Mesenchymal stem cell (in vitro differentiated cells and primary cell): ENCODE measurements around the gene MACROD2.

Source experiments
- DNase-seq: peaks from one replicate; pipeline ENCODE4 v3.0.0-alpha.2; 2013
- H2AFZ ChIP-seq: one replicate; pipeline ENCODE4 v1.6.1; 2013; ENCODE audit warnings: low read depth, mild to moderate bottlenecking, control low read depth, inconsistent platforms, low read length, moderate library complexity
- H2AK5ac ChIP-seq: 2 replicates; pipeline ENCODE4 v1.6.1; 2013; ENCODE audit warnings: low read length, moderate library complexity, mild to moderate bottlenecking, inconsistent platforms; ENCODE audit not compliant: severe bottlenecking
- H2BK120ac ChIP-seq: one replicate; pipeline ENCODE4 v1.6.1; 2013; ENCODE audit warnings: low read depth, mild to moderate bottlenecking, inconsistent platforms, low read length, moderate library complexity
- H2BK12ac ChIP-seq, 2 experiments: one replicate each; pipeline ENCODE4 v1.6.1; 2013; ENCODE audit warnings: inconsistent platforms in 2 of 2, low read length in 2 of 2, mild to moderate bottlenecking in 2 of 2, moderate library complexity in 2 of 2, control low read depth in 1 of 2
- H2BK15ac ChIP-seq: one replicate; pipeline ENCODE4 v1.6.1; 2013; ENCODE audit warnings: mild to moderate bottlenecking, low read depth, inconsistent platforms; ENCODE audit not compliant: poor library complexity, severe bottlenecking
- H2BK5ac ChIP-seq: 2 replicates; pipeline ENCODE4 v1.6.1; 2013; ENCODE audit warnings: low read depth, mild to moderate bottlenecking, low read length, control low read depth, inconsistent platforms; ENCODE audit not compliant: poor library complexity, severe bottlenecking
- H3K14ac ChIP-seq, 2 experiments: one replicate each; pipeline ENCODE4 v1.6.1; 2013; ENCODE audit warnings: inconsistent platforms in 2 of 2, low read length in 2 of 2, control low read depth in 1 of 2, mild to moderate bottlenecking in 1 of 2, moderate library complexity in 1 of 2
- H3K18ac ChIP-seq, 2 experiments: one replicate each; pipeline ENCODE4 v1.6.1; 2013; ENCODE audit warnings: inconsistent platforms in 2 of 2, low read length in 2 of 2, control low read depth in 1 of 2, low read depth in 1 of 2, mild to moderate bottlenecking in 1 of 2
- H3K23ac ChIP-seq, 2 experiments: one replicate each; pipeline ENCODE4 v1.6.1; 2013; ENCODE audit warnings: inconsistent platforms in 2 of 2, low read length in 2 of 2, mild to moderate bottlenecking in 2 of 2, moderate library complexity in 2 of 2, control low read depth in 1 of 2
- H3K27ac ChIP-seq: 2 replicates; pipeline ENCODE4 v1.5.1; 2013; ENCODE audit warnings: mild to moderate bottlenecking, moderate library complexity, low read length, control low read depth, inconsistent platforms; ENCODE audit not compliant: poor library complexity, severe bottlenecking
- H3K27me3 ChIP-seq, 2 experiments: 2 replicates each; pipeline versions ENCODE4 v1.6.1 to v1.7.0; 2013; ENCODE audit warnings: low read length in 2 of 2, mild to moderate bottlenecking in 2 of 2, moderate library complexity in 2 of 2, control low read depth in 1 of 2, inconsistent platforms in 1 of 2; ENCODE audit not compliant: control insufficient read depth in 1 of 2, insufficient read depth in 1 of 2
- H3K36me3 ChIP-seq, 2 experiments: 2 replicates each; pipeline versions ENCODE4 v1.6.1 to v1.7.0; 2013; ENCODE audit warnings: low read length in 2 of 2, control low read depth in 1 of 2, inconsistent platforms in 1 of 2, low read depth in 1 of 2, mild to moderate bottlenecking in 1 of 2; ENCODE audit not compliant: insufficient read depth in 2 of 2, control insufficient read depth in 1 of 2
- H3K4ac ChIP-seq, 2 experiments: one replicate each; pipeline ENCODE4 v1.6.1; 2013; ENCODE audit warnings: inconsistent platforms in 2 of 2, low read length in 2 of 2, mild to moderate bottlenecking in 2 of 2, moderate library complexity in 2 of 2, control low read depth in 1 of 2, low read depth in 1 of 2
- H3K4me1 ChIP-seq: 2 replicates; pipeline ENCODE4 v1.6.1; 2013; ENCODE audit warnings: low read depth, low read length, control low read depth; ENCODE audit not compliant: control insufficient read depth, insufficient read depth
- H3K4me2 ChIP-seq: 2 replicates; pipeline ENCODE4 v1.6.1; 2013; ENCODE audit warnings: low read length, mild to moderate bottlenecking, inconsistent platforms; ENCODE audit not compliant: poor library complexity, severe bottlenecking
- H3K4me3 ChIP-seq, 2 experiments: 2 replicates each; pipeline versions ENCODE4 v1.5.1 to v1.7.0; 2013; ENCODE audit warnings: low read length in 2 of 2, mild to moderate bottlenecking in 2 of 2, control low read depth in 1 of 2, low read depth in 1 of 2; ENCODE audit not compliant: insufficient read depth in 1 of 2
- H3K79me1 ChIP-seq: replicated peaks from 2 replicates; pipeline ENCODE4 v1.6.1; 2013; ENCODE audit warnings: mild to moderate bottlenecking, control low read depth, low read length, inconsistent platforms; ENCODE audit not compliant: poor library complexity, severe bottlenecking
- H3K9ac ChIP-seq: 2 replicates; pipeline ENCODE4 v1.7.0; 2013; ENCODE audit warnings: mild to moderate bottlenecking, low read length, moderate library complexity
- H3K9me3 ChIP-seq: 2 replicates; pipeline ENCODE4 v1.7.0; 2013; ENCODE audit warnings: mild to moderate bottlenecking, low read length; ENCODE audit not compliant: control insufficient read depth
- H4K8ac ChIP-seq: one replicate; pipeline ENCODE4 v1.6.1; 2013; ENCODE audit warnings: inconsistent platforms, mild to moderate bottlenecking, low read length, moderate library complexity
- H4K91ac ChIP-seq: one replicate; pipeline ENCODE4 v1.6.1; 2013; ENCODE audit warnings: mild to moderate bottlenecking, low read length, inconsistent platforms
- WGBS: methylation state at CpG from one replicate; pipeline ENCODE4 v1.1.7; 2013; ENCODE audit warnings: mixed read lengths; 5-methylcytosine and 5-hydroxymethylcytosine counted together

The MACROD2 gene

GRCh38 chr20:15332711-15333160 lies 1337.4 kb downstream of the MACROD2 start:
- H3K36me3 ChIP-seq = no peaks in the 10 kb centered on the region
- H2BK120ac ChIP-seq = no peak overlapping the region
- no peaks in the 10 kb centered on the region for H3K4me1 ChIP-seq
- DNase-seq = no peak
- no peaks in the 10 kb centered on the region for H3K79me1 ChIP-seq
- H3K27ac ChIP-seq = no peak overlapping the region
- no peak overlapping the region for H3K9ac ChIP-seq
- H4K8ac ChIP-seq = no peak overlapping the region
- 100% methylated on average over 1 of the region's 1 CpG for WGBS
- H3K18ac ChIP-seq = no peak overlapping the region
- no peak overlapping the region for H3K4me3 ChIP-seq
- H2AFZ ChIP-seq = no peak overlapping the region
- no peaks in the 10 kb centered on the region for H3K9me3 ChIP-seq
- H2BK15ac ChIP-seq = no peak overlapping the region
- H3K14ac ChIP-seq = no peak overlapping the region
- no peak overlapping the region for H3K4me2 ChIP-seq
- no peak overlapping the region for H4K91ac ChIP-seq
- H3K27me3 ChIP-seq = no peaks in the 10 kb centered on the region
- H3K23ac ChIP-seq = no peak overlapping the region
- H2BK5ac ChIP-seq = no peak overlapping the region
- H2BK12ac ChIP-seq = no peak overlapping the region
- H2AK5ac ChIP-seq = no peak overlapping the region
- H3K4ac ChIP-seq = no peak overlapping the region

GRCh38 chr20:15333170-15333569 lies 1337.9 kb downstream of the MACROD2 start:
- Histone ChIP-seq H2BK12ac (no peak overlapping the region), H3K4me3 (no peak overlapping the region), H3K18ac (no peak overlapping the region), H2AK5ac (no peak overlapping the region), H4K8ac (no peak overlapping the region), H3K23ac (no peak overlapping the region), H3K9ac (no peak overlapping the region), H3K79me1 (no peaks in the 10 kb centered on the region), H3K4me2 (no peak overlapping the region), H2AFZ (no peak overlapping the region), H3K14ac (no peak overlapping the region), H4K91ac (no peak overlapping the region), H3K27me3 (no peaks in the 10 kb centered on the region), H2BK120ac (no peak overlapping the region), H3K9me3 (no peaks in the 10 kb centered on the region), H2BK5ac (no peak overlapping the region), H2BK15ac (no peak overlapping the region), H3K36me3 (no peaks in the 10 kb centered on the region), H3K4me1 (no peaks in the 10 kb centered on the region), H3K27ac (no peak overlapping the region), H3K4ac (no peak overlapping the region)
- no peak for DNase-seq
- 78% methylated on average over 4 of the region's 4 CpGs for WGBS

- WGBS = 77% methylated on average over 2 of the region's 2 CpGs
- H3K4me2 ChIP-seq = no peak overlapping the region
- no peak overlapping the region for H2AFZ ChIP-seq
- H3K18ac ChIP-seq = no peak overlapping the region
- no peaks in the 10 kb centered on the region for H3K36me3 ChIP-seq
- H3K4me3 ChIP-seq = no peak overlapping the region
- no peak overlapping the region for H3K4ac ChIP-seq
- H3K27me3 ChIP-seq = no peaks in the 10 kb centered on the region
- H2BK12ac ChIP-seq = no peak overlapping the region
- no peak overlapping the region for H4K8ac ChIP-seq
- H2BK5ac ChIP-seq = no peak overlapping the region
- H3K23ac ChIP-seq = no peak overlapping the region
- no peaks in the 10 kb centered on the region for H3K9me3 ChIP-seq
- DNase-seq = no peak
- H2BK120ac ChIP-seq = no peak overlapping the region
- no peak overlapping the region for H2BK15ac ChIP-seq
- H3K9ac ChIP-seq = no peak overlapping the region
- H3K14ac ChIP-seq = no peak overlapping the region
- no peak overlapping the region for H4K91ac ChIP-seq
- H3K4me1 ChIP-seq = no peaks in the 10 kb centered on the region
- no peak overlapping the region for H3K27ac ChIP-seq
- no peak overlapping the region for H2AK5ac ChIP-seq
- H3K79me1 ChIP-seq = no peaks in the 10 kb centered on the region
These were observed 1340.7 kb downstream of the MACROD2 start for GRCh38 chr20:15336011-15336410.

- Histone ChIP-seq H3K9me3 (no peaks in the 10 kb centered on the region), H3K4me2 (no peak overlapping the region), H2BK5ac (no peak overlapping the region), H2BK15ac (no peak overlapping the region), H3K27ac (no peak overlapping the region), H4K91ac (no peak overlapping the region), H3K27me3 (no peaks in the 10 kb centered on the region), H3K23ac (no peak overlapping the region), H2AK5ac (no peak overlapping the region), H3K14ac (no peak overlapping the region), H3K4ac (no peak overlapping the region), H3K18ac (no peak overlapping the region), H3K4me3 (no peak overlapping the region), H2AFZ (no peak overlapping the region), H4K8ac (no peak overlapping the region), H3K9ac (no peak overlapping the region), H2BK120ac (no peak overlapping the region), H2BK12ac (no peak overlapping the region), H3K36me3 (no peaks in the 10 kb centered on the region), H3K4me1 (no peaks in the 10 kb centered on the region), H3K79me1 (no peaks in the 10 kb centered on the region)
- 90% methylated on average over 5 of the region's 5 CpGs for WGBS
- no peak for DNase-seq
These were observed 1341.2 kb downstream of the MACROD2 start for GRCh38 chr20:15336536-15336935.
